ENCODE results near the gene MYOM1.
A peak's percentile ranks its signal among the peaks of the same experiment; 100 is the strongest.

MYOM1 gene

GRCh38 chr18:3183103-3183717 lies 36.6 kb downstream of the MYOM1 start:
- no peak for DNase-seq

- no peak for DNase-seq
Measured at GRCh38 chr18:3180325-3180724, 39.4 kb downstream of the MYOM1 start.

GRCh38 chr18:3179430-3180089 lies 40.2 kb downstream of the MYOM1 start:
- no peak for DNase-seq

- DNase-seq: peak; percentile 73
Measured at GRCh38 chr18:3177902-3178687, 41.7 kb downstream of the MYOM1 start.

- DNase-seq: no peak
Measured at GRCh38 chr18:3175195-3175758, 44.5 kb downstream of the MYOM1 start.

GRCh38 chr18:3172097-3172496 lies 47.7 kb downstream of the MYOM1 start:
- no peak for DNase-seq

- DNase-seq: no peak
Measured at GRCh38 chr18:3171631-3172030, 48.1 kb downstream of the MYOM1 start.

GRCh38 chr18:3170441-3171161 lies 49.2 kb downstream of the MYOM1 start:
- no peak for DNase-seq

- DNase-seq: no peak
Measured at GRCh38 chr18:3164381-3164780, 55.4 kb downstream of the MYOM1 start.

- no peak for DNase-seq
Measured at GRCh38 chr18:3163968-3164367, 55.8 kb downstream of the MYOM1 start.

GRCh38 chr18:3162181-3162580 lies 57.6 kb downstream of the MYOM1 start:
- DNase-seq: no peak

- DNase-seq: no peak
Measured at GRCh38 chr18:3159830-3160229, 59.9 kb downstream of the MYOM1 start.

- DNase-seq: no peak
Measured at GRCh38 chr18:3157606-3158005, 62.2 kb downstream of the MYOM1 start.

- DNase-seq: no peak
Measured at GRCh38 chr18:3157086-3157485, 62.7 kb downstream of the MYOM1 start.

- DNase-seq: no peak
Measured at GRCh38 chr18:3156325-3156640, 63.5 kb downstream of the MYOM1 start.

GRCh38 chr18:3154214-3154613 lies 65.6 kb downstream of the MYOM1 start:
- no peak for DNase-seq

GRCh38 chr18:3153107-3153704 lies 66.6 kb downstream of the MYOM1 start:
- no peak for DNase-seq

- no peak for DNase-seq
Measured at GRCh38 chr18:3152294-3152693, 67.5 kb downstream of the MYOM1 start.

- DNase-seq: peak; percentile 22
Measured at GRCh38 chr18:3151399-3152264, 68.1 kb downstream of the MYOM1 start.

- DNase-seq: no peak
Measured at GRCh38 chr18:3150688-3151087, 69.1 kb downstream of the MYOM1 start.

- DNase-seq: no peak
Measured at GRCh38 chr18:3150274-3150673, 69.5 kb downstream of the MYOM1 start.

Data from KG1 (cell line).